Measurements from ENCODE around the gene LGALS9C.
"Not testable (repeated sequence)": the region's sequence is repeated elsewhere in the genome, so short reads cannot be mapped to it uniquely, and the experiment has no call there.

LGALS9C gene

DNA sequence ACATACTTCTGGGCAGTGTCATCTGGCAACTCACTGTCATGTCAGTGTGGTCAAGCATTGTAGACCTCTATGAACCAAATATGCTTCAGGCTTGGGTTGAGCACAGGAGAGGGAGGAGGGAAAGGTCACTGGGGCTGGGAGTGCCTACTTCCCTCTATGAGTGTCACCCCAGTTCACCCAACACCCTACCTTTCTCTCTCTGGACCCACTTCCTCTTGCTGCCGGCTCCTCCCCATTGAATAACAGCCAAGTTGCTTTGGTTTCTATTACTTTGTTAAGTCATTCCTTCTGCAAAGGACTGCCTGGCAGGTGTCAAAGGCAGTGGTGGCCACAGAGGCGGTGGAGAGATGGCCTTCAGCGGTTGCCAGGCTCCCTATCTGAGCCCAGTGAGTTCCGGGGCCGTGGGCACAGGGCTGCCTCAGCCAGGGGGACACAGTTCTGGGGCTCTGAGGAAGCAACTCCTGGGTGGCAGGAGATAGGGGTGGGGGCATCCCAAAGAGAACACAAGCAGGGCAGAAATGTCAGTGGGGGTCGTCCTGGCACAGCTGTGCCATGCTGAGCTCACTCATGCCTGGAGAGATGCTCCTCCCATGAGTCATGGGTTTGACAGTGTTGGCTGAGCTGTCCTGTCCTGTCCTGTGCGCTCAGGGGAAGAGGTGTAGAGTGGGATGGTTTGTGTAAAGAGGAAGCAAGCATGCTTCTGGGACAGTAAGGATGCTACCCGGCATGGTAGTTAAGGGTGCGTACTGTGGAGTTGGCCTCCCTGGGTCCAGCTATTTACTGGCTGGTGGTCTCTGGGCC lies at the start of gene LGALS9C:
Gene LGALS9C, plus strand, starts transcription at position 282 of the 801 bp plus-strand sequence. Its CDS starts 66 bp downstream, at position 348.
- peak; percentile 3 for DNase-seq (ENCODE audit: low spot score)

DNA sequence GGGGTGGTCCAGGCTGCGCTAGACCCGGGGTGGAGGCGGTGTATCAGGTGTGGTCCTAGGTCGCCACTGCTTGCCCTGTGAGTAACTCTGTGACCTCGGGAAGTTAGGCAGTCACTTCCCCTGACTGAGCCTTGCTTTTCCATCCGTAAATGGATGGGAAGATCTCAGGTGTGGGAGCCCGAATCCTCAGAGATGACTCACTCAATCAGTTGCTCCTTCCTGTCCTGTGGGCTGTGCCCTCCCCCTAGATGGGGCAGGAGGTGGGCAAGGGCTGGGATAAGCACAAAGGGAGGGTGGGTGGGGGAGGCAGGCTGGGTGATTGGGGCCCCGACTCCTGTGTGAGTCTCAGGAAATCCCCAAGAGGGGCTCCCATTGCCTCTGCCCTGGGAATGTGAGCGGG lies 44.4 kb upstream of the LGALS9C start:
- not testable (repeated sequence) for DNase-seq (ENCODE audit: low spot score)

DNA sequence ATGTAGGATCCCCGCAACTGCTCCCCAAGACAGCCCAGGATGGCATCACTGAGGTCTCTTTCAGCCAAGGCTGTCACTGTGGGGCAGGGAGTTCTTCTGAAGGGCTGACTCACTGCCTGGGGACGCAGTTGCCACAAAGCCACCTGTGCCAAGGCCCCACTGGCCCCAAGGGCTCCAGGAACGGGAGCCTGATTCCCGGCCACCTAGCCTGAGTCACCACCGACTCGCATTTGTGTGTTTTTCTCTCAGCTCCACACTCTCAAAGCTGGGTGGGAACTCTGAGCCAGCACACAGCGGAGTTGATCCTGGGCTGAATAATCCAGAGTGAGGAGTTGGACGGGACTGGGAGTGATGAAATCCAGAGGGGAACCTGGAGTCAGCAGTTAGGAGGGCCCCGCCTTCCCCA lies 37.1 kb upstream of the LGALS9C start:
- DNase-seq (ENCODE audit: low spot score): not testable (repeated sequence)

DNA sequence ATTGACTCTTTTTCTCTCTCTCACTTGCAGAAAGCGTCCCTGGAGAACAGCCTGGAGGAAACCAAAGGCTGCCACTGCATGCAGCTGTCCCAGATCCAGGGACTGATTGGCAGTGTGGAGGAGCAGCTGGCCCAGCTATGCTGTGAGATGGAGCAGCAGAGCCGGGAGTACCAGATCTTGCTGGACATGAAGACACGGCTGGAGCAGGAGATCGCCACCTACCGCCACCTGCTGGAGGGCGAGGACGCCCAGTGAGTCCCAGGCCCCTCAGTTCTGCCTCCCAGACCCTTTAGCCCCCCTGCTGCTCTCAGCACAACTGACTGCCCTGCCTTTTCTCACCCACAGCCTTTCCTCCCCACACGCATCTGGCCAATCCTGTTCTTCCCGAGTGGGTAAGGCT lies 34.5 kb upstream of the LGALS9C start:
- not testable (repeated sequence) for DNase-seq (ENCODE audit: low spot score)

DNA sequence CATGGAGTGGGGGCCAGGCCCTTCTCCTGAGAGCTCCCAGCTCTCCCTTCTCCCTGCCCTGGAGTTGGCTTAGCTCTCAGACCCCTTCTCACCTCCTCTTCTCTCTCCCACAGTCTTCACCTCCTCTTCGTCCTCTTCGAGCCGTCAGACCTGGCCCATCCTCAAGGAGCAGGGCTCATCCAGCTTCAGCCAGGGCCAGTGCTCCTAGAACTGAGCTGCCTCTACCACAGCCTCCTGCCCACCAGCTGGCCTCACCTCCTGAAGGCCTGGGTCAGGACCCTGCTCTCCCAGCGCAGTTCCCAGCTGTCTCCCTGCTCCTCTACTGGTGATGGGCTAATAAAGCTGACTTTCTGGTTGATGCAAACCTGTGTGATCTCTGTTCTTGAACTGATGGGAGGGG lies 34.1 kb upstream of the LGALS9C start:
- not testable (repeated sequence) for DNase-seq (ENCODE audit: low spot score)

DNA sequence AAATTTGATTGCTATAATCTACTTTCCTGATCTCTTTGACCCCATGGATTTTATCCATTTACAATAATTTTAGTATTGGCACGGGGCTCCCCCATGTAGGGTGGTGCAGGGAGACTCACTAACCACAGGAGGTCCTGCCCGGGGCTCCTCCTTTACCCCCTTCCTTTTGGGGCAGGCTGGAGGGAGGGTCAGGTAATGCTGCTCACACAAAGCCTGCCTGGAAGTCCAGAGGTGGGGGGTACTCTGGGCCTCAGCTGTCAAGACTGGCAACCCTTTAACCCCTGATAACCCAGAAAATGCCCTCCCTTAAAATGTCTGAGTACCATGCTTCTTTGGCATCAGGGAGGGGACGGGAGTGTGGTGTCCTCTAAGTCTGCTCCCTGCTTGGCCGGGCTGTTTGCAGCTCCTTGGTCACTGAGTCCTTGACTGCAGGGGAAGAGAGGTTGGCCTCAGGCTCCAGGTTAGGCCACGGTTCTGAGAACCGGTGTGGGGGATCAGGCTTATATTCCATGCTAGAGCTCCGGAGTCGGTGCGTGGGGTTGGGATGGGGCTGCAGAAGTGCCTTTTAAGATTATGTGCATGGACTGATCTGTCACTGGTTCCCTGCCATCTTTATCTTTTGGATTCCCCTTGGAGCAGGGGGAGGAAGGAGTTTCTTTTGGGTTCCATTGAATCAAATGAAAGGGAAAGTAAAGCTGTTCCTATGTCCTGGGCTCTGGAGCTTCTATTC lies 28.9 kb upstream of the LGALS9C start:
- not testable (repeated sequence) for DNase-seq (ENCODE audit: low spot score)

DNA sequence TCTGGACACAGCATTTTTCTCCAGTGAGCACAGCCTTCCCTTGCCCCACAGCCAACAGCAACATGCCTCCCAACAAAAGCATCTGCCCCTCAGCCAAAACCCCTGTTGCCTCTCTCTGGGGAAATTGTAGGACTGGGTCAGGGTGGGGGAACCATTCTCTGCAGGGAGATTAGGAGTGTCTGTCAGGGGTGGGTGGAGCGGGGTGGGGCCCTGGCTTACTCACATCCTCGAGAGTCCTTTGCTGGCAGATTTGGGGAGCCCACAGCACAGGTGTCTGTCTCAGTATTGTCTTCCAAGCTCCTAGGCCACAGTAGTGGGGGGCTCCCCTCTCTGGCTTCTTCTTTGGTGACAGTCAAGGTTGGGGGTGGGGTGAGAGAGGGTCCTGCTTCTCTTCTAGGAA lies 28.3 kb upstream of the LGALS9C start:
- not testable (repeated sequence) for DNase-seq (ENCODE audit: low spot score)

DNA sequence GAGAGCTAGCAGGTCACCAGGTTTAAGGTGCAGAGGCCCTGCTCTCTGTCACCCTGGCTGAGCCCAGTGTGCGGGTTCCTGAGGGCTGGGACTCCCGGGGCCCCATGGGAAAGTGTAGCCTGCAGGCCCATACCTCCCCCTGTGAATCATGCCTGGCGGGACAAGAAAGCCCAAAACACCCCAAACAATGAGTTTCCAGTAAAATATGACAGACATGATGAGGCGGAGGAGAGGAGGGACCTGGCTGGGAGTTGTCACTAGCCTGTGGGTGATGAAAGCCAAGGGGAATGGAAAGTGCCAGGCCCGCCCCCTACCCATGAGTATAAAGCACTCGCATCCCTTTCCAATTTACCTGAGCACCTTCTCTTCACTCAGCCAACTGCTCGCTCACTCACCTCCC lies 26.8 kb upstream of the LGALS9C start:
- not testable (repeated sequence) for DNase-seq (ENCODE audit: low spot score)

DNA sequence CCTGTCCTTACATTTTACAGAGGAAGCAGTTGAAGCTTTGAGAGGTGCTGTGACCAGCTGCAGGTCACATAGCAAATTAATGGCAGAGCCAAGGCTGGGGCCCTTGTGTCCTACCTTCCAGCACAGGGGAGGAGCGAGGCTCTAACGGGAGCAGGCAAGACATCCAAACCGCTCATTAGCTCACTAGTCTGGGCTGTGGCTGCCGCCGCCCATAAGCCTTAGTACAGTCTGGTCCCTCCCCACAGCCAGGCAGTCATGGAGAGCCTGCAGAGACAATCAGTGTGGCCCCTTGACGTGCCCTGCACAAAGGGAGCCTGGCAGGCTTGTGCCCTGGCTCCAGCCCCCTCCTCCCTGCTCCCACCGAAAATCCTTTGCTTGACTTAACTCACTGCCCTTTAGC lies 25.6 kb upstream of the LGALS9C start:
- not testable (repeated sequence) for DNase-seq (ENCODE audit: low spot score)

DNA sequence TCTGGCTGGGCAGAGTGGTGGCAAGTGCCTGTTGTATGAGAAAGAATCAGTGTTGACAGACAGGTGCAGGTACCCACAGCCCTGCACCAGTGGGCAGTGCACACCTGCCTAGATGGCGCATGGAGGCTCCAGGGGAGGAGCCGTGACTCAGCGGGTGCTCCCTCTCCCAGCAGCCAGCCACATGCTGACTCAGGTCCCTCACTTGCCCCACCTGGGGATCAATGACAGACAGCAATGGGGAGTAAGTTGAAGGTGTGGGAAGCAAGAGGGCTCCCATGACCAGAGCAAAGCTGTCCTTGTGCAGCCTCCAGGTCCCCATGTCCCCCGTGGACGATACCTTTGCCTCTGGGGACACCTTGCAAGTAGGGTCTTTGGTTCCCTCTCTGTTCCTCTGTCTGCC lies 24.6 kb upstream of the LGALS9C start:
- not testable (repeated sequence) for DNase-seq (ENCODE audit: low spot score)

DNA sequence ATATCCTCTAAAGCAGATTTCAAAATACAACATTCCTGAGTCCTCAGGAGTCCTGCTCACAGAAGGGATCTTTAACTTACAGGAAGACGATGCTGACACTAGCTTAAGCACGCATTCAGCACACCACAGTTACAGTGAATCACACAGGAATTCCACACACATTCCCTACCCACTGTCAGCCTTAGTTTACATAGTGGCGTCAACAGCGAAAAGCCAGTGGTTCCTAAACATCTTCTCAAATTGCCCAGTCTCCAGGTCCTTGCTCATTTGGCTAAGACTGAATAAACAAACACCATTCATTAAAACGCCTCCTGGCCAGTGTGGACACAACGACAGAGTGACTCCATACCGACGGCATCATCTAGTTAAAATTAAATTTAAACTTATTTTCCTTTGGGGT lies 17.6 kb upstream of the LGALS9C start:
- not testable (repeated sequence) for DNase-seq (ENCODE audit: low spot score)

DNA sequence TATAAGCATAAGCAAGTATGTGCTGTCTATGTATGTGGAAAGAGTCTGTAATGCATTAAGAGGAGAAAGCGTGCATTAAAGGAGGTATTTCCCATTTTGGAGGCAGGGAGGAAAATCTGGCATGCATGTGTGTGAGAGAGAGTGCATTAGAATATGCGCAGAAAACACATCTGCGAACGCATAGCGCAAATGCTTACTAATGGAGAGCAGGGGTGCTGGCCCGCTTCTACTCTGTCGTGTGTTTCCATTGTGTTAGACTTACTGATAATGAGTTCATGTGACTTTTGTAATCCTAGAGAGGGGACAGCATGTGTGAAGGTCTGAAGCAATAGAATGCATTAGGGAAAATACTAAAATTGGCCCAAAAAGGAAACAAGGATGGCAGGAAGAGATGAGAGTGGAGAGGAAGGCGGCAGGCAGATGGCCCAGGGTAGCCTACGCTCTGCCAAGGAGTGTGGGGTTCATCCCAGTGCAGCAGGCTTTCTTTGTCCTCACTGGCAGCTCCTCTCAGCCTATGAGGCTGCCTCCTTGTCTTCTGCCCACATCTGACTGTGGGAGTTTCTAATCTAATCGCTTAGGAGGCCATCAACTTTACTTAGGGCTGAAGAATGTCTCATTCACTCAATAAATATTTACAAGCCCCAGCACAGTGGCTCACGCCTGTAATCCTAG lies 12.6 kb upstream of the LGALS9C start:
- not testable (repeated sequence) for DNase-seq (ENCODE audit: low spot score)

DNA sequence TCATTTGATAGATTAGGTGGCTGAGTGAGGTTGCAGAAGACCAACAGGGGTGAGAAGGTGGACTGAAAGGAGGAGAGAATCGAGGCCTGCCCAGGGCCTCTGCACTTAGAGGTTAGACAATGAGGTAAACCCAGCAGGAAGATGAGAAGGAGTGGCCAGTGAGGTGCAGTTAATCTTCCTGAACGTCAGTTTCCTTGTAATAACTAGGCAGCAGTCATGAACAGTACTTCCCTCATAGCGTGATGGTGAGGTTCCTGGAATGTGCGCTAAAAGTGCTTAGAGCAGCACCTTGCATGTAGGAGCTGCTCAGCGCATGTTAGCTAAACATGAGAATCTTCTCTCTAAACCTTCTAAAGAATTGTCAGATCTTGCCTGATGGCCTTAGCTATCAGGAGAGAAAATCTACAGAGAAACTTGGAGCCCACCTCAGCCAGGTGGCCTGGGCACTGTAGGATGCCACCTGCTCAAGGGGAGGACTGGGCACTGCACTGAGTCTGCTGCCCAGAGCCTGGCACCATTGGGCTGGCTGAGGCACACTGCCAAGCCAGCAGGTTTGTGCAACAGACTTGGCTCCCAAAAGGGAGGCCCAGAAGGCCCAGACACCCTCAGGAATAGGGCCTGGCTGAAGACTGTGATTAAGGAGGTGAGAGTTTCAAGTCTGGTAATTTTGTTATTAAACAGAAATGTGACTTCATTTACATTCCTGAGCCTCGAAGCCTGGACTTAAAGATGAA lies 10.2 kb upstream of the LGALS9C start:
- DNase-seq (ENCODE audit: low spot score): not testable (repeated sequence)

DNA sequence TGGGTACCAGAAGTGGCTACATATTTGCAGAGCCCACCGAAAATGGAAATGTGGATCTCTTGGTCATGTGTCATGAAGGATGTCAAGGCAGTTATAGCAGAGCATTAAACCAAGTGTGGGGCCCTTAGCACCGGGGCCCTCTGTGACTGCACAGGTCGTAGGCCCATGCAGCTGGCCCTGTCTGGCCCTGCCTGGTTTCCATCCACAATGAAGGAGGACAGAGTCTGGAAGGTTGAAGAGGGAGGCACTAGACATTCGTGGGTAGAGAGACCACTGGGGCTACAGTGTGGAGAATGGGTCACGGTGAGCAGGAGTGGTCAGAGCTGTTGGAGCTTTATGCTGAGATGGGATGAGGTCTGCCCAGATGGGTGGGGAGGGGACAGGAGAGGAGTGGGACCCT lies 9.6 kb upstream of the LGALS9C start:
- not testable (repeated sequence) for DNase-seq (ENCODE audit: low spot score)

DNA sequence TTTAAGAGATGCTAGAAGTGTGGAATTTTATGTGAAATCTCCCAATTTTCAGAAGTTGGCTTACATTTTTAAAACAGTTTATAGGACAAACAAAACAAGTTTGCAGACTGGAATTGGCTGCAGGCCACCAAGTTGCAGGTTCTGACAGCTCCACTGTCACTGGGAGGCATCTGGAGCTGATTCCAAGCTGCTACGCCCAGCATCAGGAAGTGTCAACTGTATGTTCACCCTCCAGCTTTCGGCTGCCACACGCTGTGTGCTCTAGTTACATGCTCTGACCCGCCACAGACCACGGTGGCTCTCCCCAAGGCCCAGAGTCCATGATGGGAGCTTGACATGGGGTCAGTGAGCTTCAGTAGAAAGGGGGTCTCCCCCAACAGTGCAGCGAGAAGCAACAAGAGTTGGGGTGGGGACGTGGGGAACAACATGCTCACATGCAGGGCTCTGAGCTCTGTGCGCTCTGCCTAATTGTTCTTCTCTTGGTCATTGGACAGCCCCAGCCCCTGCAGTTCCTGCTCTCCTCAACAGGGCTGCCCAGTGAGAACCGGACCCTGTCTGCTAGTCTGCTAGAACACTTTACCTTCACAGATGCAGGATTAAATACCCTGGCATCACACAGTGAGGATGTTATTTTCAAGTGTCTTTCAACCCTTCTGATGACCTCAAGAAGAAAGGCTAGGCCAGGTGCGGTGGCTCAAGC lies 8.0 kb upstream of the LGALS9C start:
- DNase-seq (ENCODE audit: low spot score): not testable (repeated sequence)

DNA sequence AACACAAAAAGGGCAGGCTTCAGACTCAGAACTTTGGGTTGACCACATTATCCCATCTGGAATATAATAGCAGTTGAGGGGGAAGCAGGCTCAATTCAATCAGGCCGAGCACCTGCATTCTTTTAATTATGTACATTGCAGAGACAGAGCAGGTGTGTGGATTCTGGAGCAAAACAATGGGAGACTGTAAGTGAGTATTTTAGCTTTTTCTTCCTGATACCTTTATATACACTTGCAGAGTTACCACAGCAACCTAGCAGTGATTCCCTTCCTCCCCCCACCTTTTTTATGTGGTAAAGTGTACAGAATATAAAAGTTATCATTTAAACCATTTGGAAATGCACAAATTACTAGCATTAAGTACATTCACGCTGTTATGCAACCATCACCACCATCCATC lies 6.8 kb upstream of the LGALS9C start:
- not testable (repeated sequence) for DNase-seq (ENCODE audit: low spot score)

DNA sequence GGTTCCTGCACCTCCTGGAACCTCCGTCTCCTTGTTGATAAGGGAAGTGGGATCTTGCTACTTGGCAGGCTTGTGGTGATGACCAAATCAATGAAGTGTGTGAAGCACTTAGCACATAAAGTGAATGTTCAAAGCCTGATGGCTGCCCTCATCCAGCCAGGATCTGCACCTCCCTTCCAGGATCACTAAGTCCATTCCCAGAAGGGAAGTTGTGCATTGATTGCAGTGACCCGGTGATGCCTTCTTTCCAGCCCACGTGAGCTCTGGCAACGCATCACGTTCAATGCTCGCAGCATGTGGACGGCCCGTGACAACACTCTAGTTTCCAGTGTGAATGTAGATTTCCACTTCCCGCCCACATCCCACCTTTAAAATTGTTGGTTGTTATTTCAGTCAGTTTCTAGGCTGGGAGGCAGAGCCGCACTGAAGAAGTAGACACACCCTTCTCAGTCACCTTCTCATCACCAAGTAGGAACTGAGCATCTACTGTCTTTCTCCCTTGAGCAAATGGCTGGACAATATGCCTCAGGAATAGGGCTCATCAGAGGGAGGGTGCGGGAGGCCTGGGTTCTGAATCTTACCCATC lies 6.2 kb upstream of the LGALS9C start:
- DNase-seq (ENCODE audit: low spot score): not testable (repeated sequence)

DNA sequence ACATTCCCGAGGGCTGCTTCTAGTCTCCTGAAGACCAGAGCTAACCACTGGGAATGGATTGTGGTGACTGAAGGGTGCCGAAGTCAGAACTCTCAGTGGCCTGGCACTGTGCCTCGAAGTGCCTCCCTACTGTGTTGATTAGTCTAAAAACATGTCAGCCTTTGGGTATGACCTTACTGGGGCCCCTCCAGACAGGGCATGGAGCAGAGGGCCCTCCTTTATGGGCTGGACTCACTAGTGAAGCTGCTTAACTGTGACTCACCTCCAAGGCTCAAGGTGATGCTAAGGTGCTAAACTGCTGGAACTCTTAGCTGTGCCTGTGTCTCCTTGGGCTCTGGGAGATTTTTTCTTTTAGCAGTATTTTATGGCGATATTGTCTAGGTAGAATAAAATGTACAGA lies 2.6 kb upstream of the LGALS9C start:
- not testable (repeated sequence) for DNase-seq (ENCODE audit: low spot score)

DNA sequence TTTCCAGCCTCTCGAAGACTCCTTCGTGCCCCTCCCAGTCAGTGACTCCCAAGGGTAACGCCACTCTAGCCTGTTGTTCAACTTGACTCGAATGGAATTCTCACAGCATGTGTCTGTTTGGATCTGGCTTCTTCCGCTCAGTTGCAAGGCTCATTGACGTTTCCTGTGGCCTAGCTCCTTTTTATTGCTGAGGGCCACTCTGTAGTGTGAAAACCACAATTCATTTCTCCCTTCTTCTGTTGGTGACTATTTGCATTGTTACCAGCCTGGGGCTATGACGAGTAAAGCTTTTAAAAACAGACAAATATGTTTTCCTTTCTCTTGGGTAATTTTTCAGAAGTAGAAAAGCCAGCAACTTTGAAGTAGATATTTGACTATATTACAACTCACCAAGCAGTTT lies 1.8 kb upstream of the LGALS9C start:
- not testable (repeated sequence) for DNase-seq (ENCODE audit: low spot score)

DNA sequence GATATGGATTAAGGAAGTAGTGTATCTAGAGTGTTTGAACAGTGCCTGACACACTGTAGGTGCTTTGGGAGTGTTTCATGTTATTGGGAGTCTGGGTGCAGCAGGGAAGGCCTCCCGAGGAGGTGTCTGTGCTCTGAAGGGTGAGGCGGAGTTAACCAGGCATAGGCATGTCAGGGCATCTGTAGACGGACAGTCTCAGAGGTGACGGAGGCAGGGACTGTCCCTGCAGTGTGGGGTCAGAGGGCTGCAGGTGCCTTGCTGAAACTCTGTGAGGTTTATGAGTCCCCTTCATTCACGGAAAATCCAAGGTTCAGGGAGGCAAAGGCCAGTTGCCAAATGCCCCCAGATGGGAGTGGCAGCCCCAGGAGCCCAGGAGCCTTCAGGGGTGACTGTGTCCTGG lies 778 bp downstream of the LGALS9C start:
- not testable (repeated sequence) for DNase-seq (ENCODE audit: low spot score)

DNA sequence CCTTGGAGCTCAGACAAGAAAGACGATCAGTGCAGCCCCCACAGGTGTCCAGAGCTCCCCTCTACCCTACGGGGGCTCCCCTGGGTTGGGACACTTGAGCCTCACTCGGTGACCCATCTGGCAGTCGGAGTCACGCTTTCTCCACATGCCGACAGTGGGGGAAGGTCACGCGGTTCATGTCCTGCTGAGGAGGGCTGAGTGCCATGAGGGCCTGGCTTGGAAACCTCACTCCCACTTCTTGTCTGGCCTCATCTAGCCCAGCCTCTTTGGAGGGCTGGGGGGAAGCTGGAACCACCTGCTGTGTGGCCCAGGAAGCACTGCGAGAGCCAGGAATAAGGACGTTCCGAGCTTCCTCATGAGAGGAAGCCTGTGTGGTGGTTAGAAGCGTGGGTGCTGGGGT lies 1.8 kb downstream of the LGALS9C start:
- DNase-seq (ENCODE audit: low spot score): not testable (repeated sequence)

Data from RKO (cell line).